ENCODE data around the gene IZUMO1. TPM values are rescaled to one million over a fixed set of nuclear protein-coding genes. Genes with fewer than 3 reads are reported as not detected.
A peak's percentile ranks its signal among the peaks of the same experiment; 100 is the strongest.

The IZUMO1 gene
- total and polyA plus RNA-seq, 2 of the 13 experiments (the other 11 are each of a cell fraction or from before 2014, with no cell fraction given) = 0.07 to 0.22 TPM

DNA sequence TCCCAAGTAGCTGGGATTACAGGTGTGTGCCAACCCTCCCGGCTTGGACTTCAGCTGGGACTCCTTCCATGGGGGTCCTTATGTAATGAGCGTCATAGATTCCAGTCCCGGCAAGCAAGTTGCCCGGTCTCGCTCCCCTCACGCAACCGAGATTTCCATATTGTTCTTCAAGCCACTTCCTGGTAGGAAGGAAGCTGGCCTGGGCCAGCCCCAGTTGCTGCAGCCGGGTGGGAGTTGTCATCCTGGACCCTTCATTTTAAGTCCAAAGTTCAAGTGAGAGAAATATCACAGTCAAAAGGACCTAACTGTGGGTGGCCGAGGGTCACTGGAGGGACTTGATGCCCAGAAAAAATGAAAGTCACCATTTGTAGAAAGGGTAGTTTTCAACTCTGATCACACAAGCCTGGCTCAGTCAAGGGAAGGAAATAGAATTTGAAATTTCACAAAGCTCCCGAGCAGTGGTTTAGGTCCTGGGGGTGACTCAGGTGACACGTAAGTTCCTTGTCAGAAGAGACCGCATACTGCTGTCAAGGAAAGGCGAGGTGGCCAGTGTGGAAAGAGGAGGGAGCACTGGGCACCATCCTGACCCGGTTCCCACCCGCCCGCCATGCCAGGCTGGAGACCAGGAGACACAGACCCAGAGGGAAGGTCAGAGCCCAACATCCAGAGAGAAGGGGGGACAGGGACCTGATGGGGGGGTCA is 13.9 kb upstream of the IZUMO1 start (continued):
- no peak for TF ChIP-seq ZNF670 (CRISPR knock-in tag; IDR thresholded peaks at IDR 0.05; ENCODE audit: borderline replicate concordance)
- no peak for TF ChIP-seq GTF2F1 (IDR thresholded peaks at IDR 0.05; ENCODE audit: low read length)
- TF ChIP-seq ISL2 (CRISPR knock-in tag; IDR thresholded peaks at IDR 0.05) = no peak
- TF ChIP-seq ETV5 (CRISPR knock-in tag; IDR thresholded peaks at IDR 0.05; ENCODE audit: borderline replicate concordance) = peak; percentile 27; the same call in 1 of the 2 replicates
- no peak for TF ChIP-seq NCOA1 (CRISPR knock-in tag; IDR thresholded peaks at IDR 0.05)
- TF ChIP-seq GABPA (IDR thresholded peaks at IDR 0.05; ENCODE audit: low read depth, low read length) = no peak
- TF ChIP-seq GABPA (CRISPR knock-in tag; IDR thresholded peaks at IDR 0.05; ENCODE audit: low read depth) = 0 out of 2 replicates have a peak, but pooled peaks have one; percentile 9
- TF ChIP-seq ZNF782 (CRISPR knock-in tag; IDR thresholded peaks at IDR 0.05; ENCODE audit: borderline replicate concordance) = no peak
- TF ChIP-seq, protein P1, sequence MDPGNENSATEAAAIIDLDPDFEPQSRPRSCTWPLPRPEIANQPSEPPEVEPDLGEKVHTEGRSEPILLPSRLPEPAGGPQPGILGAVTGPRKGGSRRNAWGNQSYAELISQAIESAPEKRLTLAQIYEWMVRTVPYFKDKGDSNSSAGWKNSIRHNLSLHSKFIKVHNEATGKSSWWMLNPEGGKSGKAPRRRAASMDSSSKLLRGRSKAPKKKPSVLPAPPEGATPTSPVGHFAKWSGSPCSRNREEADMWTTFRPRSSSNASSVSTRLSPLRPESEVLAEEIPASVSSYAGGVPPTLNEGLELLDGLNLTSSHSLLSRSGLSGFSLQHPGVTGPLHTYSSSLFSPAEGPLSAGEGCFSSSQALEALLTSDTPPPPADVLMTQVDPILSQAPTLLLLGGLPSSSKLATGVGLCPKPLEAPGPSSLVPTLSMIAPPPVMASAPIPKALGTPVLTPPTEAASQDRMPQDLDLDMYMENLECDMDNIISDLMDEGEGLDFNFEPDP (CRISPR knock-in tag; conservative IDR thresholded peaks at IDR 0.05) = no peak
- TF ChIP-seq, protein P2, sequence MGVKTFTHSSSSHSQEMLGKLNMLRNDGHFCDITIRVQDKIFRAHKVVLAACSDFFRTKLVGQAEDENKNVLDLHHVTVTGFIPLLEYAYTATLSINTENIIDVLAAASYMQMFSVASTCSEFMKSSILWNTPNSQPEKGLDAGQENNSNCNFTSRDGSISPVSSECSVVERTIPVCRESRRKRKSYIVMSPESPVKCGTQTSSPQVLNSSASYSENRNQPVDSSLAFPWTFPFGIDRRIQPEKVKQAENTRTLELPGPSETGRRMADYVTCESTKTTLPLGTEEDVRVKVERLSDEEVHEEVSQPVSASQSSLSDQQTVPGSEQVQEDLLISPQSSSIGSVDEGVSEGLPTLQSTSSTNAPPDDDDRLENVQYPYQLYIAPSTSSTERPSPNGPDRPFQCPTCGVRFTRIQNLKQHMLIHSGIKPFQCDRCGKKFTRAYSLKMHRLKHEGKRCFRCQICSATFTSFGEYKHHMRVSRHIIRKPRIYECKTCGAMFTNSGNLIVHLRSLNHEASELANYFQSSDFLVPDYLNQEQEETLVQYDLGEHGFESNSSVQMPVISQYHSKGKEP (CRISPR knock-in tag; IDR thresholded peaks at IDR 0.05) = no peak
- peak; percentile 61 for TF ChIP-seq HNF4A (CRISPR knock-in tag; IDR thresholded peaks at IDR 0.05)
- no peak for TF ChIP-seq ZFYVE20 (CRISPR knock-in tag; IDR thresholded peaks at IDR 0.05; ENCODE audit: borderline replicate concordance, low read depth)
- TF ChIP-seq, protein P3, sequence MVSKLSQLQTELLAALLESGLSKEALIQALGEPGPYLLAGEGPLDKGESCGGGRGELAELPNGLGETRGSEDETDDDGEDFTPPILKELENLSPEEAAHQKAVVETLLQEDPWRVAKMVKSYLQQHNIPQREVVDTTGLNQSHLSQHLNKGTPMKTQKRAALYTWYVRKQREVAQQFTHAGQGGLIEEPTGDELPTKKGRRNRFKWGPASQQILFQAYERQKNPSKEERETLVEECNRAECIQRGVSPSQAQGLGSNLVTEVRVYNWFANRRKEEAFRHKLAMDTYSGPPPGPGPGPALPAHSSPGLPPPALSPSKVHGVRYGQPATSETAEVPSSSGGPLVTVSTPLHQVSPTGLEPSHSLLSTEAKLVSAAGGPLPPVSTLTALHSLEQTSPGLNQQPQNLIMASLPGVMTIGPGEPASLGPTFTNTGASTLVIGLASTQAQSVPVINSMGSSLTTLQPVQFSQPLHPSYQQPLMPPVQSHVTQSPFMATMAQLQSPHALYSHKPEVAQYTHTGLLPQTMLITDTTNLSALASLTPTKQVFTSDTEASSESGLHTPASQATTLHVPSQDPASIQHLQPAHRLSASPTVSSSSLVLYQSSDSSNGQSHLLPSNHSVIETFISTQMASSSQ (IDR thresholded peaks at IDR 0.05; ENCODE audit: low read depth) = no peak
- TF ChIP-seq, protein P3 (CRISPR knock-in tag; IDR thresholded peaks at IDR 0.05; ENCODE audit: borderline replicate concordance) = no peak
- TF ChIP-seq MBD4 (IDR thresholded peaks at IDR 0.05; ENCODE audit: borderline replicate concordance, low read length) = no peak
- TF ChIP-seq SATB2 (CRISPR knock-in tag; IDR thresholded peaks at IDR 0.05) = no peak
- TF ChIP-seq ZBTB20 (CRISPR knock-in tag; IDR thresholded peaks at IDR 0.05; ENCODE audit: borderline replicate concordance, low read depth) = no peak
- TF ChIP-seq ZNF383 (CRISPR knock-in tag; IDR thresholded peaks at IDR 0.05; ENCODE audit: borderline replicate concordance) = no peak
- no peak for TF ChIP-seq SALL2 (CRISPR knock-in tag; IDR thresholded peaks at IDR 0.05)
- no peak for TF ChIP-seq ZNF224 (CRISPR knock-in tag; IDR thresholded peaks at IDR 0.05)
- no peak for TF ChIP-seq NFKBIZ (CRISPR knock-in tag; IDR thresholded peaks at IDR 0.05)

Data from HepG2 (cell line).